Activated CD8-positive, alpha-beta memory T cell treated with anti-CD3 and anti-CD28 coated beads for 48 hours (primary cell): ENCODE measurements around the gene NT5E.

Experiments
- DNase-seq, 3 experiments: peaks; one replicate each; pipeline ENCODE4 v3.0.0-alpha.2; 2020; ENCODE audit warnings: low read depth in 2 of 3, low spot score in 2 of 3

NT5E gene

DNA sequence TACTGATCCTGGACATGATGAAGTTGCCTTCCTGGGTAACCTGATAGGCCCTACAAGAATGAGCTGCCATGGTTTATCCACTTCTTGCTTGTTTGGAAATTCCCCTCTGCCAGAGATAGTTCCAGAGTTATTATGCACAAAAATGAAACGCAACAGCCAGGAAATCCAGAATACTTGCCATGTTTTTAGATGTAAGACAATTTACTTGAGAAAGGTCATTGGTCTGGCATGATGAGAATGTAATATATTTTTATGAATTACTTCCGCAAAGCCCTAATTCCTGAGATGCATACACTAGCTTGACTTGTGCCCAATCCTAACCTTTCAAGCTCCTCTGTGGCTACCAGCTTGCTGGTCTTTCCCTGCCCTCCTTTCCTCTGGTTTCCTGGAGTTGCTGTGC, 27.9 kb upstream of the NT5E start:
- DNase-seq: no peak

DNA sequence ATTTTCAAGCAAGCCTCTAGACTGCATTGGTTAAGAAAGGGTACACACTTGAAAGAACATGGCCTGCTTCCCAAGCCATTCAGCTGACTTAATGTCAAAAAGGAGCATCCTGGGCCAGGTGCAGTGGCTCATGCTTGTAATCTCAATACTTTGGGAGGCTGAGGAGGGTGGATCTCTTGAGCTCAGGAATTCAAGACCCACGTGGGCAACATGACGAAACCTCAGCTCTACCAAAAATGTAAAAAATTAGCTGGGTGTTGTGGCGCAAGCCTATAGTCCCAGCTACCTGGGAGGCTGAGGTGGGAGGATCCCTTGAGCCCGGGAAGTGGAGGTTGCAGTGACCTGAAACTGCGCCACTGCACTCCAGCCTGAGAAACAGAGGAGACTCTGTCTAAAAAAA, 26.9 kb upstream of the NT5E start:
- DNase-seq: no peak

DNA sequence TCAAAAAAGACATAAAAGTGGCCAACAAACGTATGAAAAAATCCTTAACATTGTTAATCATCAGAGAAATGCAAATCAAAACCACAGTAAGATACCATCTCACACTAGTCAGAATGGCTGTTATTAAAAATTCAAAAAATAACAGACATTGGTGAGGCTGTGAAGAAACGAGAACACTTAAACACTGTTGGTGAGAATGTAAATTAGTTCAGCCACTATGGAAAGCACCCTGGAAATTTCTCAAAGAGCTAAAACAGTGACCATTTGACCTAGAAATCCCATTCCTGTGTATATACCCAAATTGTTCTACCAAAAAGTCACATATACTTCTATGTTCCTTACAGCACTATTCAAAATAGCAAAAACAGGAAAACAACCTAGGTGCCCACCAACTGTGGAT, 24.9 kb upstream of the NT5E start:
- DNase-seq: no peak

DNA sequence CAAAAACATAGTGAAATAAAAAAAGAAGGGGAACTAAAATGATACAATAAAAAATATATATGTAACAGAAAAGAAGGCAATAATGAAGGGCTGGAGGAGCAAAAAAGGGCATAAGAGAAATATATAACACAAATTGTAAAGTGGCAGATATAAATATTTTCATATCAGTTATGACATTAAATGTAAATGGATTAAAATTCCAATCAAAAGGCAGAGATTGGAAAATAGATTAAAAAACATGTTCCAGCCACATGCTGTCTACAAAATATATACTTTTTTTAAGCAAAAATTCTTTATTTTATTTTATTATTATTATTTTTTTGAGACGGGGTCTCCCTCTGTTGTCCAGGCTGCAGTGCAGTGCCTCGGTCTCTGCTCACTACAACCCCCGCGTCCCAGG, 23.9 kb upstream of the NT5E start:
- no peak for DNase-seq

DNA sequence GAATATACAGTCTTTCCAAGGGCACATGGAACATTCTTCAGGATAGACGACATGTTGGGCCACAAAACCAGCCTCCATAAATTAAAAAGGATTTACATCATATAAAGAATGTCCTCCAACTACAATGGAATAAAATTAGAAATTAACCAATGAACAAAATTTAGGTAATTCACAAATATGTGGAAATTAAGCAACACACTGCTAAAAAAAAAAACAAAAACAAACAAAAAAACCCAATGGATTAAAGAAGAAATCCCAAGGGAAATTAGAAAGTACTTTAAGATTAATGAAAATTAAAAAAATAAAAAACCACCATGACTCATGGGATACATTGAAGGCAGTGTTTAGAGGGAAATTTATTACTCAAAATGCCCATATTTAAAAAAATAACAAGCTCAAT, 21.4 kb upstream of the NT5E start:
- DNase-seq: no peak

- no peak for DNase-seq
These were observed 20.5 kb upstream of the NT5E start for GRCh38 chr6:85429346-85429745.

- no peak for DNase-seq
These were observed 18.6 kb upstream of the NT5E start for GRCh38 chr6:85431271-85431670.

GRCh38 chr6:85432554-85432953, 17.3 kb upstream of the NT5E start:
- DNase-seq: no peak

DNA sequence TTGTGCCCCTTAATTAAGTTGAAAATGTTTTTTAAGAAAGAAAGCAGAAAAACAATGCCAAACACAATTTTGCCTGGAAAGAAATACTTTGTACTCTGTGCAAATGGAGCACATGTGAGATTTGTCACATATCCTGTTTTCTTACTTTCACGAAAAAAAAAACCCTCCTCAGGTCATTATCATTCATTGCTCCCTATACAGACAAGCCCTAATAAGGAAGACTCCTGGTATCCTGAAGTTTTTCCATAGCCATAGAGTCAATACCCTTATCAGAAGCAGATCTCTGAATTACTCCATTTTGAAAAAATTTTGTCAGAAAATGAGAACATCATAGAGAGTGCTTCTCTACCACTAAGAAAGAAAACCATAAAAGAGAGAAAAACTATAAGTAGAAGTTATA, 14.0 kb upstream of the NT5E start:
- DNase-seq: no peak

DNA sequence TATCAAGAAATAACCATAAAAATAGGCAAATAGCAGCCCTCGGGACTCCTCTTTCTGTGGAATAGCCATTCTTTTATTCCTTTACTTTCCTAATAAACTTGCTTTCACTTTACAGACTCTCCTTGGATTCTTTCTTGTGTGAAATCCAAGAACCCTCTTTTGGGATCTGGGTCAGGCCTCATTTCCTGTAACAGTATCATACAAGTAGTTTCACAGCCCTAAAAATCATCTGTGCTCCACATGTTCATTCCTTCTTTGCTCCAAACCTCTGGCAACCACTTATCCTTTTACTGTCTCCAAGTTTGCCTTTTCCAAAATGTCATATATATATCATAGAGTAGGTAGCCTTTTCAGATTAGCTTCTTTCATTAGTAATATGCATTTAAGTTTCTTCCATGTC, 13.5 kb upstream of the NT5E start:
- no peak for DNase-seq

DNA sequence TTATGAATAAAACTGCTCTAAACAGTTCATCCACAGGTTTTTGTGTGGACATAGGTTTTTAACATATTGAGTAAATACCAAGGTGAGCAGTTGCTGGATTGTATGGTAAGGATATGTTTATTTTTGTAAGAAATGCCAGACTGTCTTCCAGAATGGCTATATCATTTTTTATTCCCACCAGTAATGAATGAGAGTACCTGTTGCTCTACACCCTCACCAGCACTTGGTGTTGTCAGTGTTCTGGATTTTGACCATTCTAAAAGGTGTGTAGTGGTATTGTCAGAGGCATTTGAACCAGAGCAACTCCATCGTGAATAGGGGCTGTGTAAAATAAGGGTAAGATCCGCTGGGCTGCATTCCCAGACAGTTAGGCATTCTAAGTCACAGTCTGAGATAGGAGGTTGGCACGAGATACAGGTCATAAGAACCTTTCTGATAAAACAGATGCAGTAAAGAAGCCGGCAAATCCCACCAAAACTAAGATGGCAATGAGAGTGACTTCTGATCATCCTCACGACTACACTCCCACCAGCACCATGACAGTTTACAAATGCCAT, 12.9 kb upstream of the NT5E start:
- no peak for DNase-seq

DNA sequence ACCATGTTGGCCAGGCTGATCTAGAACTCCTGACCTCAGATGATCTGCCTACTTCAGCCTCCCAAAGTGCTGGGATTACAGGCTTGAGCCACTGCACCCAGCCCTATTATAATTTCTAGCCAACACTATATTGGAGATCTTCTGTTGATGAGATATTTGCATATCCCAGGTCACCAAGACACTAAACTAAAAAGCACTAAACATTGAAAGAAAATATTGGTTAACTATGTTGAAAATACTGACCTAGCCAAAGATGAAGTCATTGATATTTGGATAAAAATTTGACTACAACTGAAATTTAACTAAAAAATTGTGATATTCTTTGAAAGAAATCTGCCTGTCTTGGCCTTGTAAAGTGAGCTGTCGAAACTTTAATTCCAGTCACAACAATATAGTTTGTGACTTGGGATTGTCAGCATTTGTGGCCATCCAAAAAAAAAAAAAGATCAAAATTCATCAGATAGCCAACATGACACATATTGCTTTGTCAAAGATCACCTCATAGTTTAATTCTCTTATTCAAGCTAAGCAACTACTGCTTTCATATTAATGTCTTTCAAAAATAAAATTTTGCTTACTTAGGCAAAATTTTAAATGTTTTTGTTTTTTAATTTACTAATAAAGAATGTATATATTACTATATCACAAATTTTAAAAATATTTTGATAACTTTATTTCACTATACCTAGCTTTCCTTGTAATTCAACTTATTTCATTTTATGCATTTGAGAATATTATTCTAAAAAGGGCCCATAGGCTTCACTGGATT, 6.3 kb upstream of the NT5E start:
- DNase-seq: no peak

GRCh38 chr6:85449388-85449817, 480 bp upstream of the NT5E start:
- DNase-seq: peak in 1 of 3 experiments; percentile 25

DNA sequence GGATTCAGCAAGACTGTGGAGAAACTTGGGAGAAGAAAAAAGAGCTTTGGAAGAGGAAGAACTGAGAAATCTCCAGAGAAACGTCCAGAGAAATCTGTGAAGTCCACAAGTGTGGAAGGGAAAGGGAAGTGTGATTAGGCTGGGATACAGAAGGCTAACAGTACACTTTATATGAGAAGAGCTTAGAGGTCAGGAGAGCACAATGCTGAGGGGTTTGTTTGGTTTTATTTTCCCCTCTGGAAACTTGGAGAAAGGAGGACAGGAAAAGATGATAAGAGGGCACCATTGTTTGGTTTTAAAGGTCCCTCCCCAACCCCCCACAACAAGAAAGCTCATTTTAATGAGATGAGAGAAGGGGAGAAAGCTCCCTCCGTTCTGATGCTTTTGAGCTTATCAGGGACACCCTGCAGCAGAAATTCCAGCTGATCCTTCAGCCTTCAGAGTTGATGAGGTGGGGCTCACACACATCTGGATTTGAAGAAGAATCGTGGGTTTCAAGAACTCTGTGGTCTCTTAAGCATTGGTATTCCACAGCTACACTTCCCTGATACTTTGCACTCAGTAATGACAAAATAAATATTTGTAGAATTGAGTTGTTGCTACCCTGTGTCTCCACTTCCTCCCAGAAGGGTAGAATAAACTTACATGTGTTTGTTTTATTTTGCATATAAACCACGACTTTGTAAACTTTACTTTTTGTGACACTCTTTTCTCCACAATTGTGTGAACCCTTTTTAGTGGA, 1.9 kb downstream of the NT5E start:
- DNase-seq: no peak

- no peak for DNase-seq
These were observed 2.6 kb downstream of the NT5E start for GRCh38 chr6:85452441-85452881.

GRCh38 chr6:85453052-85453451, 3.2 kb downstream of the NT5E start:
- no peak for DNase-seq

GRCh38 chr6:85453490-85453889, 3.6 kb downstream of the NT5E start:
- DNase-seq: no peak

DNA sequence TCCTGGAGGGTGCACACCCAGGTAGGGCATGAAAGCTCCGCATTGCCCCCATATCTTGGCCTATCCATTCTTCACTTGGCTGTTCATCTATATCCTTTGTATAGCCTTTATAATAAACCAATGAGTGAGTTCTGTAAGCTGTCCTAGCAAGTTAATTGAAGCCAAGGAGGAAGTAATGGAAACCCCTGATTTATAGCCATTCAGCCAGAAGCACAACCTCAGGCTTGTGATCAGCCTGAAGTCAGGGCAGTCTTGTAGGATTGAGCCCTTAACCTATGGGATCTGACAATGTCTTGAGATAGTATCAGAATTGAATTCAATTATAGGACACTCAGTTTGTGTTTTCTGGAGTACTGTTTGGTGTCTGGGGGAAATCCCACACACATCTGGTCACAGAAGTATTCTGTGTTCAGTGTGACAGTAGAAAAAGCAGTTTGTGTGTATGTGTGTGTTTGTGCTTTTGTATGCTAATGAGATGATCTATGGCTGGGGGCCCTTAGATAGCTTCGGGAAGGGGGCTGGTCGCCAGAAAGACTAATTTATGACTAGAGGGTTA, 5.7 kb downstream of the NT5E start:
- no peak for DNase-seq

GRCh38 chr6:85456782-85457181, 6.9 kb downstream of the NT5E start:
- DNase-seq: no peak

GRCh38 chr6:85458184-85458583, 8.3 kb downstream of the NT5E start:
- no peak for DNase-seq

DNA sequence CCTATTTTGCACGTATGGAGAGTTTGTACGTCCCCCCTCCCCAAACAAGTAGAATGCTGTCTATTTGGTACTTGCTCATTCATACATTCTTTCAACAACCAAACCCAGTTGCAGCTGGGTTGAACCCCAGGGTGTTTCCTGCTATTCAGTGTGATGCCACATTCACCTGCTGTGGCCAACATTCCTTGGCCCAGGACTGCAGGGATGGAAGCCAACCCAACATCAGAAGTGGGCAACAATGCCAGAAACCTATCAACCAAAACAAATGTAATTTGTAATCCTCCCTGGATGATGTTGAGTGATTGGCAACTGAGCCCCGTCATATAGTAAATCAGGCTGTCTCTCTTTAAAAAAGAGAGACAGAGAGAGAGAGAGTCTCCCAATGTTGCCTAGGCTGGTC, 8.9 kb downstream of the NT5E start:
- no peak for DNase-seq
